Measurements from ENCODE around the gene GATAD2B.

DNA sequence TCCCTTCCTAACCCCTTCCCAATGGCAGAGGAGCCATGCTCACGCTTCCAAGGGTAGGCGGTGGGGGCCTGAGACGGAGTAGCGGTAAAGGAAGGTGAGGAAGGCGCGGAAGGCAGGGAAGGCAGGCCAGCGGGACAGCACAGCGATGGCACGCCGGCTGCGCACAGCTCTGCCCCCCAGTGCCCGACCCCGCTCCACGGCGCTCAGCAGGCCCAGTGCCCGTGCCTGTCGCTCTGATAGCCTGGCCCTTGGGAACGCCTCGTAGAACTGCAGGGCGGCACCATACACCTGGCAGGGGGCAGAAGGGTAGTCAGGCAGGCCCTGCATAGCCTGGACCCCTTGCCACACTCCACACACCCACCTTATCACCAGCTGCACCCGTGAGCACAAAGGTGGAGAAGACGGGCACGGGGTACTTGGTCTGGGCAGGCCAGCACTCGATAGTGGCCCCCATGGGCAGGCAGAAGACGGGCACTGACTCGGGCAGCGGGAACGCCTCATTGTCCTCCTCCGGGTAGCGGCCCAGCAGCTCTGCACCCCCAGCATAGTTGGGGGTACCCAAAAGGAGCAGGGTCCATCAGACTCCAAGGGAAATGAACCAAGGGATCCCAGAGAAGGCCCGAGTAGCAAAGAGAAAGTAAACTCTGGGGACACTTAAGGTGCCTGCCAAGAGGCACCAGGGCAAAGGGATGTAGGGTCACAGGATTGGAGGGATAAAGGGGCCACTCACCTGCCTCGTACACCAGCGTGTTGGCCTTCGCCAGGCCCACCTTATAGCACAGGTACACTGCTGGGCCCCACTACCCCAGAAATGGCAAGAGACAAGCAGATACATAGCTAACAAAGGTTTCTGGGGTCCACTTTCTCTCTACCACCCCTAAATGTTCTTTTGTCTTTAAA lies 19.3 kb upstream of the GATAD2B start:
- TF ChIP-seq, protein P1, sequence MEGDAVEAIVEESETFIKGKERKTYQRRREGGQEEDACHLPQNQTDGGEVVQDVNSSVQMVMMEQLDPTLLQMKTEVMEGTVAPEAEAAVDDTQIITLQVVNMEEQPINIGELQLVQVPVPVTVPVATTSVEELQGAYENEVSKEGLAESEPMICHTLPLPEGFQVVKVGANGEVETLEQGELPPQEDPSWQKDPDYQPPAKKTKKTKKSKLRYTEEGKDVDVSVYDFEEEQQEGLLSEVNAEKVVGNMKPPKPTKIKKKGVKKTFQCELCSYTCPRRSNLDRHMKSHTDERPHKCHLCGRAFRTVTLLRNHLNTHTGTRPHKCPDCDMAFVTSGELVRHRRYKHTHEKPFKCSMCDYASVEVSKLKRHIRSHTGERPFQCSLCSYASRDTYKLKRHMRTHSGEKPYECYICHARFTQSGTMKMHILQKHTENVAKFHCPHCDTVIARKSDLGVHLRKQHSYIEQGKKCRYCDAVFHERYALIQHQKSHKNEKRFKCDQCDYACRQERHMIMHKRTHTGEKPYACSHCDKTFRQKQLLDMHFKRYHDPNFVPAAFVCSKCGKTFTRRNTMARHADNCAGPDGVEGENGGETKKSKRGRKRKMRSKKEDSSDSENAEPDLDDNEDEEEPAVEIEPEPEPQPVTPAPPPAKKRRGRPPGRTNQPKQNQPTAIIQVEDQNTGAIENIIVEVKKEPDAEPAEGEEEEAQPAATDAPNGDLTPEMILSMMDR (IDR thresholded peaks at IDR 0.05 in 8 of 11, conservative IDR thresholded peaks at IDR 0.05 in 3 of 11) = no peak
- TF ChIP-seq POLR2A (IDR thresholded peaks at IDR 0.05) (no peak), POLR2AphosphoS5 (IDR thresholded peaks at IDR 0.05) (peak in 2 of 3 donors; percentile 41 to 60)
